SU-DHL-6 (cell line): ENCODE results near the gene GAREM1.
"Not testable (repeated sequence)": the region's sequence is repeated elsewhere in the genome, so short reads cannot be mapped to it uniquely, and the experiment has no call there.

ENCODE experiments used
- H2AFZ ChIP-seq: fragments of 200-600 bp; sonication (generic); 2 replicates; pipeline ENCODE4 v1.6.1; 2014; ENCODE audit warnings: low read depth, mild to moderate bottlenecking, moderate library complexity, mixed read lengths, antibody characterized with exemption, low read length; ENCODE audit not compliant: severe bottlenecking
- H3F3A ChIP-seq: fragments of 200-600 bp; shearing (Covaris generic); 2 replicates; pipeline ENCODE4 v1.6.0; 2016; ENCODE audit warnings: antibody characterized with exemption, mild to moderate bottlenecking; ENCODE audit not compliant: insufficient read depth
- H3K27ac ChIP-seq: fragments of 200-600 bp; sonication (generic); 2 replicates; pipeline ENCODE4 v1.5.1; 2016; ENCODE audit warnings: low read depth, mild to moderate bottlenecking, low read length, moderate library complexity, mixed read lengths
- H3K27me3 ChIP-seq: fragments of 200-600 bp; sonication (generic), shearing (Covaris generic); 2 replicates; pipeline ENCODE4 v1.6.0; 2014; ENCODE audit warnings: mild to moderate bottlenecking, low read length
- H3K36me3 ChIP-seq: fragments of 200-600 bp; sonication (generic); 2 replicates; pipeline ENCODE4 v1.6.1; 2014; ENCODE audit warnings: mild to moderate bottlenecking, low read length, mixed read lengths
- H3K4me2 ChIP-seq: fragments of 300-600, 200-600 bp; shearing (Covaris generic), sonication (generic); 2 replicates; pipeline ENCODE4 v1.6.0; 2014; ENCODE audit warnings: low read length, low read depth, mild to moderate bottlenecking; ENCODE audit not compliant: poor library complexity, severe bottlenecking
- H3K4me3 ChIP-seq: fragments of 200-600 bp; sonication (generic); 2 replicates; pipeline ENCODE4 v1.5.1; 2014; ENCODE audit warnings: antibody characterized with exemption, low read length, mild to moderate bottlenecking, mixed read lengths; ENCODE audit not compliant: insufficient read depth, poor library complexity, severe bottlenecking
- H3K79me2 ChIP-seq: fragments of 200-600 bp; sonication (generic); 2 replicates; pipeline ENCODE4 v1.6.1; 2014; ENCODE audit warnings: mild to moderate bottlenecking, low read length, moderate library complexity; ENCODE audit not compliant: insufficient read depth
- H3K9ac ChIP-seq: fragments of 200-600 bp; sonication (generic); 2 replicates; pipeline ENCODE4 v1.7.0; 2014; ENCODE audit warnings: mild to moderate bottlenecking, low read length
- H3K9me2 ChIP-seq: fragments of 200-600 bp; sonication (generic); replicated peaks from 2 replicates; pipeline ENCODE4 v1.6.1; 2014; ENCODE audit warnings: low read length; ENCODE audit not compliant: insufficient read depth
- H3K9me3 ChIP-seq: fragments of 200-600 bp; sonication (generic); 2 replicates; pipeline ENCODE4 v1.6.1; 2014; ENCODE audit warnings: low read length, mixed read lengths; ENCODE audit not compliant: insufficient read depth
- H4K20me1 ChIP-seq: fragments of 200-600 bp; sonication (generic); 2 replicates; pipeline ENCODE4 v1.6.1; 2014; ENCODE audit warnings: low read depth, mild to moderate bottlenecking, antibody characterized with exemption, low read length, moderate library complexity, mixed read lengths
- EZH2phosphoT487 ChIP-seq: fragments of 200-600 bp; sonication (generic), shearing (Covaris generic); conservative IDR thresholded peaks from 2 replicates; pipeline ENCODE4 v1.6.1; 2018; ENCODE audit warnings: mild to moderate bottlenecking, antibody characterized with exemption, low read length, moderate library complexity, mixed read lengths
- TF ChIP-seq, protein P1 (sequence below): fragments of 200-600 bp; sonication (generic); IDR thresholded peaks from one replicate; pipeline ENCODE4 v1.5.1; 2017; ENCODE audit warnings: antibody characterized with exemption, mild to moderate bottlenecking, low read length, moderate library complexity; ENCODE audit not compliant: insufficient read depth, poor library complexity, severe bottlenecking

GAREM1 gene

DNA sequence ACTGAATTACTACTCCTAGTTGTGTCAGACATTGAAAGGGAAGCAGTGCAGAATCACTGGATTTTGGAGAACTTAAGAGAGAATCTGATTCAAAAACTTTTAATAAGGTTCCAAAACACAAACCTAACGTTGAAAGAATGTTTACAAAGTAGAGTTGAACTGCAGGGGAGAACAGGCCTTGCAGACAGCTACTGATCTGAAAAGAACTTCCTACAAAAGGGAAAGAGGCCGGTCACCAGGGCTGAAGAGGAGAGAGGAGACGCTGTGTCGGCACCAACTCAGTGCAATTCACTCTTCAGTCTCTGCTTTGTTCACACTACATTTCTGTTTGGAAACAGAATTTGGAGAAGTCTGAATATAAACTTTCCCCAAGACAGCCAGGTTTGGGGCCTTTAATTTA is 124.0 kb downstream of the GAREM1 start:
- Histone ChIP-seq H3K27me3 (no peaks in the 10 kb centered on the region), H3K79me2 (no peaks in the 10 kb centered on the region), H3K9ac (no peak overlapping the region), H2AFZ (no peak overlapping the region), H3K4me3 (no peak overlapping the region), H3K36me3 (no peaks in the 10 kb centered on the region), H3K9me3 (no peaks in the 10 kb centered on the region), H3F3A (no peaks in the 10 kb centered on the region), H3K27ac (no peak overlapping the region), H3K9me2 (no peaks in the 10 kb centered on the region), H4K20me1 (no peaks in the 10 kb centered on the region), H3K4me2 (no peak overlapping the region)
- TF ChIP-seq, protein P1, sequence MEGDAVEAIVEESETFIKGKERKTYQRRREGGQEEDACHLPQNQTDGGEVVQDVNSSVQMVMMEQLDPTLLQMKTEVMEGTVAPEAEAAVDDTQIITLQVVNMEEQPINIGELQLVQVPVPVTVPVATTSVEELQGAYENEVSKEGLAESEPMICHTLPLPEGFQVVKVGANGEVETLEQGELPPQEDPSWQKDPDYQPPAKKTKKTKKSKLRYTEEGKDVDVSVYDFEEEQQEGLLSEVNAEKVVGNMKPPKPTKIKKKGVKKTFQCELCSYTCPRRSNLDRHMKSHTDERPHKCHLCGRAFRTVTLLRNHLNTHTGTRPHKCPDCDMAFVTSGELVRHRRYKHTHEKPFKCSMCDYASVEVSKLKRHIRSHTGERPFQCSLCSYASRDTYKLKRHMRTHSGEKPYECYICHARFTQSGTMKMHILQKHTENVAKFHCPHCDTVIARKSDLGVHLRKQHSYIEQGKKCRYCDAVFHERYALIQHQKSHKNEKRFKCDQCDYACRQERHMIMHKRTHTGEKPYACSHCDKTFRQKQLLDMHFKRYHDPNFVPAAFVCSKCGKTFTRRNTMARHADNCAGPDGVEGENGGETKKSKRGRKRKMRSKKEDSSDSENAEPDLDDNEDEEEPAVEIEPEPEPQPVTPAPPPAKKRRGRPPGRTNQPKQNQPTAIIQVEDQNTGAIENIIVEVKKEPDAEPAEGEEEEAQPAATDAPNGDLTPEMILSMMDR = no peak
- TF ChIP-seq EZH2phosphoT487 = no peak

DNA sequence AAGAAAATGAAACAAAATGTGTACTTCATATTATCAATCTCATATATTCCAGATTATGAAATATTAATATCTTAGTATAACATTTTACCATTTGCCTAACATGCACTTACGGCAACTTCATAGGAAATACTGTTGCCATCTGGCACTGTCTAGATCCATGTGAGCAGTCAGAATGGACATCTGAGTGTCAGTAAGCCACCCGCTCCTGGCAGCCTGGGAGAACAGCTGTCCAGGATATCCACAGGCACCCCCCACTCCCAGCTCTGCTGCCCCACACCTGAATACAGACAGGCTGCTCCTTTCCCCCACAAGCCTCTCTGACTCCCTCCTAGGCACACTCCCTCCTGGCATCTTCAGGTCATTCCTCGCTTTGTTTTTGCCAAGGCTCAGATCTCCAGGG is 127.0 kb downstream of the GAREM1 start:
- H3K79me2 ChIP-seq = no peaks in the 10 kb centered on the region
- H3F3A ChIP-seq = no peaks in the 10 kb centered on the region
- H3K27me3 ChIP-seq = no peaks in the 10 kb centered on the region
- H3K4me2 ChIP-seq = no peak overlapping the region
- no peak overlapping the region for H3K4me3 ChIP-seq
- H3K27ac ChIP-seq = no peak overlapping the region
- no peaks in the 10 kb centered on the region for H3K9me3 ChIP-seq
- H3K9me2 ChIP-seq = no peaks in the 10 kb centered on the region
- H4K20me1 ChIP-seq = no peaks in the 10 kb centered on the region
- H2AFZ ChIP-seq = no peak overlapping the region
- TF ChIP-seq EZH2phosphoT487 = no peak
- TF ChIP-seq, protein P1 = no peak
- H3K36me3 ChIP-seq = no peaks in the 10 kb centered on the region
- no peak overlapping the region for H3K9ac ChIP-seq

DNA sequence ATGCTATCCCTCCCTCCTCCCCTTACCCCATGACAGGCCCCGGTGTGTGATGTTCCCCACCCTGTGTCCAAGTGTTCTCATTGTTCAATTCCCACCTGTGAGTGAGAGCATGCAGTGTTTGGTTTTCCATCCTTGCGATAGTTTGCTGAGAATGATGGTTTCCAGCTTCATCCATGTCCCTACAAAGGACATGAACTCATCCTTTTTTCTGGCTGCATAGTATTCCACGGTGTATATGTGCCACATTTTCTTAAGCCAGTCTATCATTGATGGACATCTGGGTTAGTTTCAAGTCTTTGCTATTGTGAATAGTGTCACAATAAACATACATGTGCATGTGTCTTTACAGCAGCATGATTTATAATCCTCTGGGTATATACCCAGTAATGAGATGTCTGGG is 129.6 kb downstream of the GAREM1 start:
- H3K9ac ChIP-seq, H3K4me2 ChIP-seq, H3K9me3 ChIP-seq, H2AFZ ChIP-seq, H3K27ac ChIP-seq, H3K9me2 ChIP-seq, H3K27me3 ChIP-seq, H3K4me3 ChIP-seq, H3K36me3 ChIP-seq, H3F3A ChIP-seq, H3K79me2 ChIP-seq, H4K20me1 ChIP-seq: not testable (repeated sequence)

DNA sequence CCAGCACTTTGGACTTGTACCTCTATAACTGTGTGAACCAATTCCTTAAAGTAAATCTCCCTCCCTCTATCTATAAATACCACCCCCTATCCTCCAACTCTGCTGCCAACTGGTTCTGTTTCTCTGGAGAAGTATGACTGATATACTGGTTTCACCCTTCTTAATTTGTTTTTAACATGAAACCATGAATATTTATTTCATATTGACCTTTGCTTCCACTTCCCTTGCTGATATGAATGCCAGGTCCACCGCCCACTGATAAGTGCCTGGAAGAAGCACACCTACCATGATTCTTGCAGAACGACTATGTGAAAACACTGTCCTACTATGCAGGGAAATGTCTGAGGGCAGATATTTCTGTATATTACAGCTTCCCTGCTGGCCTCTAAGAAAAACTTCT is 131.6 kb downstream of the GAREM1 start:
- Histone ChIP-seq H3K9ac (no peak overlapping the region), H3K9me3 (no peaks in the 10 kb centered on the region), H3K4me3 (no peak overlapping the region), H3K27ac (no peak overlapping the region), H4K20me1 (no peaks in the 10 kb centered on the region), H3K4me2 (no peak overlapping the region), H3K79me2 (no peaks in the 10 kb centered on the region), H3K27me3 (no peaks in the 10 kb centered on the region), H2AFZ (no peak overlapping the region), H3K36me3 (no peaks in the 10 kb centered on the region), H3K9me2 (no peaks in the 10 kb centered on the region), H3F3A (no peaks in the 10 kb centered on the region)
- TF ChIP-seq, protein P1 = no peak
- TF ChIP-seq EZH2phosphoT487 = no peak
